GM23338 (cell line): Measurements from ENCODE around the gene KHSRP. TPM values are rescaled to one million over a fixed set of nuclear protein-coding genes. Genes with fewer than 3 reads are reported as not detected.

Experiments used
- ATAC-seq: fragments of 200-7000 bp; cut with Tn5 transposase; 3 replicates; pipeline ENCODE4 v1.9.1; 2020
- DNase-seq: peaks from one replicate; pipeline ENCODE4 v3.0.0-alpha.2; 2015; ENCODE audit warnings: low spot score
- H2AFZ ChIP-seq: fragments of 200-600 bp; sonication (generic); 2 replicates; pipeline ENCODE4 v1.8.0; 2016; ENCODE audit warnings: antibody characterized with exemption, mild to moderate bottlenecking, moderate library complexity
- H3F3A ChIP-seq: fragments of 200-600 bp; sonication (generic); replicated peaks from 2 replicates; pipeline ENCODE4 v1.8.0; 2017; ENCODE audit warnings: antibody characterized with exemption, mixed run types, low read depth
- H3K27ac ChIP-seq: fragments of 200-600 bp; sonication (generic); 2 replicates; pipeline ENCODE4 v1.6.1; 2016; ENCODE audit warnings: low read depth
- H3K27me3 ChIP-seq: fragments of 200-600 bp; sonication (generic); 2 replicates; pipeline ENCODE4 v1.8.0; 2016; ENCODE audit warnings: mild to moderate bottlenecking, mixed run types, moderate library complexity; ENCODE audit not compliant: insufficient read depth
- H3K36me3 ChIP-seq: fragments of 200-600 bp; sonication (generic); 2 replicates; pipeline ENCODE4 v1.8.0; 2016; ENCODE audit warnings: mild to moderate bottlenecking; ENCODE audit not compliant: insufficient read depth
- H3K4me1 ChIP-seq: fragments of 200-600 bp; sonication (generic); 2 replicates; pipeline ENCODE4 v1.8.0; 2016; ENCODE audit warnings: mild to moderate bottlenecking, moderate library complexity; ENCODE audit not compliant: insufficient read depth
- H3K4me2 ChIP-seq: fragments of 200-600 bp; sonication (generic); 2 replicates; pipeline ENCODE4 v1.7.1; 2017; ENCODE audit warnings: mixed run types
- H3K4me3 ChIP-seq: fragments of 200-600 bp; sonication (generic); 2 replicates; pipeline ENCODE4 v1.6.1; 2016; ENCODE audit warnings: mixed run types
- H3K79me2 ChIP-seq: fragments of 200-600 bp; sonication (generic); replicated peaks from 2 replicates; pipeline ENCODE4 v1.8.0; 2017; ENCODE audit warnings: mild to moderate bottlenecking; ENCODE audit not compliant: insufficient read depth
- H3K9me2 ChIP-seq: fragments of 200-600 bp; sonication (generic); 2 replicates; pipeline ENCODE4 v1.8.0; 2017; ENCODE audit not compliant: insufficient read depth
- H4K20me1 ChIP-seq: fragments of 200-600 bp; sonication (generic); replicated peaks from 2 replicates; pipeline ENCODE4 v1.8.0; 2017; ENCODE audit warnings: mild to moderate bottlenecking; ENCODE audit not compliant: insufficient read depth
- H3K27ac Mint-ChIP-seq: 2 replicates; pipeline ENCODE4 v1.8.0; 2020; ENCODE audit warnings: inconsistent platforms, mild to moderate bottlenecking, moderate library complexity, mixed read lengths
- H3K27me3 Mint-ChIP-seq: 3 replicates; pipeline ENCODE4 v1.8.0; 2022; ENCODE audit warnings: low read depth, mild to moderate bottlenecking, moderate library complexity, mixed read lengths, inconsistent platforms; ENCODE audit not compliant: insufficient read depth, poor library complexity
- H3K36me3 Mint-ChIP-seq: 3 replicates; pipeline ENCODE4 v1.8.0; 2021; ENCODE audit warnings: low read depth, mild to moderate bottlenecking, inconsistent platforms, moderate library complexity, mixed read lengths
- H3K4me1 Mint-ChIP-seq: 3 replicates; pipeline ENCODE4 v1.8.0; 2020; ENCODE audit warnings: mild to moderate bottlenecking, inconsistent platforms, mixed read lengths
- H3K4me3 Mint-ChIP-seq: 3 replicates; pipeline ENCODE4 v1.8.0; 2021; ENCODE audit warnings: moderate library complexity, mild to moderate bottlenecking, inconsistent platforms, mixed read lengths
- H3K9me3 Mint-ChIP-seq: 3 replicates; pipeline ENCODE4 v1.8.0; 2020; ENCODE audit warnings: moderate library complexity, mild to moderate bottlenecking, inconsistent platforms, mixed read lengths
- CREB1 ChIP-seq: fragments of 250-450 bp; sonication (Bioruptor Pico); IDR thresholded peaks from 2 replicates; pipeline ENCODE4 v1.5.0; 2020; ENCODE audit warnings: low read depth, mild to moderate bottlenecking, moderate library complexity
- CTCF ChIP-seq, 2 experiments: fragments of 200-600 bp in 1 of 2; sonication (generic) in 1 of 2; conservative IDR thresholded peaks; 2 replicates each; pipeline versions ENCODE4 v1.5.1 to v1.6.1; 2016 to 2017; ENCODE audit warnings: antibody characterized with exemption in 2 of 2, low read depth in 2 of 2, mild to moderate bottlenecking in 2 of 2, moderate library complexity in 1 of 2
- ETS1 ChIP-seq: IDR thresholded peaks from 2 replicates; pipeline ENCODE4 v1.6.1; 2016; ENCODE audit warnings: antibody characterized with exemption
- EZH2 ChIP-seq: fragments of 200-600 bp; sonication (generic); IDR thresholded peaks from one replicate; pipeline ENCODE4 v1.8.0; 2017; ENCODE audit warnings: antibody characterized with exemption, mild to moderate bottlenecking, low read depth; ENCODE audit not compliant: unreplicated experiment
- EZH2phosphoT487 ChIP-seq: fragments of 200-600 bp; sonication (generic); IDR thresholded peaks from one replicate; pipeline ENCODE4 v1.8.1; 2018; ENCODE audit warnings: antibody characterized with exemption; ENCODE audit not compliant: unreplicated experiment
- JUNB ChIP-seq: IDR thresholded peaks from one replicate; pipeline ENCODE4 v1.6.1; 2016; ENCODE audit warnings: antibody characterized with exemption; ENCODE audit not compliant: unreplicated experiment
- NANOG ChIP-seq: IDR thresholded peaks from 2 replicates; pipeline ENCODE4 v1.6.1; 2016; ENCODE audit warnings: antibody characterized with exemption, borderline replicate concordance
- POLR2AphosphoS5 ChIP-seq: IDR thresholded peaks from 2 replicates; pipeline ENCODE4 v1.6.1; 2016; ENCODE audit warnings: antibody characterized with exemption, low read depth
- REST ChIP-seq: IDR thresholded peaks from one replicate; pipeline ENCODE4 v1.6.1; 2018; ENCODE audit warnings: antibody characterized with exemption; ENCODE audit not compliant: unreplicated experiment
- STAT1 ChIP-seq: IDR thresholded peaks from one replicate; pipeline ENCODE4 v1.6.1; 2016; ENCODE audit warnings: antibody characterized with exemption; ENCODE audit not compliant: unreplicated experiment
- ZNF114 ChIP-seq: fragments of 250-450 bp; sonication (Bioruptor Pico); IDR thresholded peaks from 2 replicates; pipeline ENCODE4 v1.5.0; 2020; ENCODE audit warnings: mild to moderate bottlenecking, moderate library complexity
- ZNF331 ChIP-seq: fragments of 250-450 bp; sonication (Bioruptor Pico); IDR thresholded peaks from 2 replicates; pipeline ENCODE4 v1.5.0; 2020; ENCODE audit warnings: low read depth, mild to moderate bottlenecking, moderate library complexity
- ZNF462 ChIP-seq: fragments of 250-450 bp; sonication (Bioruptor Pico); IDR thresholded peaks from 2 replicates; pipeline ENCODE4 v1.5.0; 2020; ENCODE audit warnings: mild to moderate bottlenecking, moderate library complexity
- polyA plus RNA-seq: library from polyadenylated mRNA; unstranded; fragments of >200 nt; fragmentation: Nextera tagmentation; extraction: Ambion mirVana; gene quantifications from 2 replicates; pipeline ENCODE4 v1.2.1, GENCODE V29; 2016
- total RNA-seq: library from RNA; depleted of rRNA; stranded (reverse); fragments of >200 nt; shearing (Covaris generic); gene quantifications from 2 replicates; pipeline ENCODE4 v1.2.3, GENCODE V29; 2014

The KHSRP gene
- total and polyA plus RNA-seq, 2 experiments from 2014 or later: 129 to 359 TPM

- peak within 1 kb of the TSS; percentile 94 for H3K4me2 ChIP-seq
These were observed 39.7 kb upstream of the KHSRP start, which contains the start of gene CRB3 for GRCh38 chr19:6464070-6464873. Gene CRB3, plus strand, starts transcription at chr19:6464271. Its CDS starts 431 bp downstream, at chr19:6464702.

More at GRCh38 chr19:6464070-6464873, 39.7 kb upstream of the KHSRP start, which contains the start of gene CRB3:
- Mint-ChIP-seq H3K9me3 (no peaks in the 10 kb centered on the region; the same call in 2 of the 3 replicates), H3K36me3 (peaks cover 19% of the 10 kb centered on the region), H3K4me3 (peak within 1 kb of the TSS; percentile 83), H3K27ac (peak within 1 kb of the TSS; percentile 90), H3K27me3 (peaks cover 26% of the 10 kb centered on the region), H3K4me1 (peaks cover 10% of the 10 kb centered on the region; the same call in 2 of the 3 replicates)
- H3K79me2 ChIP-seq: peaks cover 6% of the 10 kb centered on the region; the same call in 1 of the 2 replicates
- DNase-seq (peak; percentile 99), ATAC-seq (peak; percentile 66)
- 0 out of 2 replicates have a peak, but pooled peaks cover 6% of the 10 kb centered on the region for H3K4me1 ChIP-seq
- H3F3A ChIP-seq: no peaks in the 10 kb centered on the region
- peak within 1 kb of the TSS; percentile 94 for H3K4me3 ChIP-seq
- no peaks in the 10 kb centered on the region for H3K36me3 ChIP-seq
- H3K9me2 ChIP-seq: no peaks in the 10 kb centered on the region
- H2AFZ ChIP-seq: peak within 1 kb of the TSS; percentile 86; the same call in 1 of the 2 replicates
- H3K27ac ChIP-seq: no peak within 1 kb of the TSS
- H4K20me1 ChIP-seq: no peaks in the 10 kb centered on the region
- peaks cover 5% of the 10 kb centered on the region; the same call in 1 of the 2 replicates for H3K27me3 ChIP-seq
- no peak for TF ChIP-seq JUNB
- TF ChIP-seq NANOG: no peak
- TF ChIP-seq EZH2phosphoT487: no peak
- TF ChIP-seq CTCF (conservative IDR thresholded peaks at IDR 0.05; ENCODE audit: low read depth in 2 of 2): no peak
- no peak for TF ChIP-seq EZH2
- TF ChIP-seq ZNF331 (CRISPR knock-in tag): no peak
- TF ChIP-seq REST: no peak
- no peak for TF ChIP-seq ZNF114
- no peak for TF ChIP-seq ZNF462 (CRISPR knock-in tag)
- TF ChIP-seq ETS1: no peak
- no peak for TF ChIP-seq STAT1
- peak; percentile 86 for TF ChIP-seq POLR2AphosphoS5
- TF ChIP-seq CREB1 (CRISPR knock-in tag): 0 out of 2 replicates have a peak, but pooled peaks have one; percentile 40
